Epithelial cell of esophagus (primary cell): ENCODE measurements around the gene MAP3K2.
A peak's percentile ranks its signal among the peaks of the same experiment; 100 is the strongest.

Source experiments
- DNase-seq: peaks from one replicate; pipeline ENCODE4 v3.0.0; 2010; ENCODE audit warnings: low read depth
- H3K4me3 ChIP-seq: 2 replicates; pipeline ENCODE4 v1.5.1; 2011; ENCODE audit warnings: mild to moderate bottlenecking, low read length, control low read depth
- TF ChIP-seq, protein P1 (sequence below): IDR thresholded peaks from 2 replicates; pipeline ENCODE4 v1.5.1; 2011; ENCODE audit warnings: low read depth, mild to moderate bottlenecking, low read length, control low read depth, inconsistent platforms; ENCODE audit not compliant: insufficient read depth; ENCODE audit errors: missing control alignments

Gene MAP3K2

DNA sequence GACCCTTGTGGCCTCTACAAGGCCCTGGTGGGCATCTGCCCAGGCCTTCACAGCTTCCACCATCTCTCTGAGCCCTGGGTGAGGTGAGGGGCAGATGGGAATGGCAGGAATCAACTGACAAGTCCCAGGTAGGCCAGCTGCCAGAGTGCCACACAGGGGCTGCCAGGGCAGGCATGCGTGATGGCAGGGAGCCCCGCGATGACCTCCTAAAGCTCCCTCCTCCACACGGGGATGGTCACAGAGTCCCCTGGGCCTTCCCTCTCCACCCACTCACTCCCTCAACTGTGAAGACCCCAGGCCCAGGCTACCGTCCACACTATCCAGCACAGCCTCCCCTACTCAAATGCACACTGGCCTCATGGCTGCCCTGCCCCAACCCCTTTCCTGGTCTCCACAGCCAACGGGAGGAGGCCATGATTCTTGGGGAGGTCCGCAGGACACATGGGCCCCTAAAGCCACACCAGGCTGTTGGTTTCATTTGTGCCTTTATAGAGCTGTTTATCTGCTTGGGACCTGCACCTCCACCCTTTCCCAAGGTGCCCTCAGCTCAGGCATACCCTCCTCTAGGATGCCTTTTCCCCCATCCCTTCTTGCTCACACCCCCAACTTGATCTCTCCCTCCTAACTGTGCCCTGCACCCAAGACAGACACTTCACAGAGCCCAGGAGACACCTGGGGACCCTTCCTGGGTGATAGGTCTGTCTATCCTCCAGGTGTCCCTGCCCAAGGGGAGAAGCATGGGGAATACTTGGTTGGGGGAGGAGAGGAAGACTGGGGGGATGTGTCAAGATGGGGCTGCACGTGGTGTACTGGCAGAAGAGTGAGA, 32.5 kb upstream of the MAP3K2 start:
- TF ChIP-seq, protein P1, sequence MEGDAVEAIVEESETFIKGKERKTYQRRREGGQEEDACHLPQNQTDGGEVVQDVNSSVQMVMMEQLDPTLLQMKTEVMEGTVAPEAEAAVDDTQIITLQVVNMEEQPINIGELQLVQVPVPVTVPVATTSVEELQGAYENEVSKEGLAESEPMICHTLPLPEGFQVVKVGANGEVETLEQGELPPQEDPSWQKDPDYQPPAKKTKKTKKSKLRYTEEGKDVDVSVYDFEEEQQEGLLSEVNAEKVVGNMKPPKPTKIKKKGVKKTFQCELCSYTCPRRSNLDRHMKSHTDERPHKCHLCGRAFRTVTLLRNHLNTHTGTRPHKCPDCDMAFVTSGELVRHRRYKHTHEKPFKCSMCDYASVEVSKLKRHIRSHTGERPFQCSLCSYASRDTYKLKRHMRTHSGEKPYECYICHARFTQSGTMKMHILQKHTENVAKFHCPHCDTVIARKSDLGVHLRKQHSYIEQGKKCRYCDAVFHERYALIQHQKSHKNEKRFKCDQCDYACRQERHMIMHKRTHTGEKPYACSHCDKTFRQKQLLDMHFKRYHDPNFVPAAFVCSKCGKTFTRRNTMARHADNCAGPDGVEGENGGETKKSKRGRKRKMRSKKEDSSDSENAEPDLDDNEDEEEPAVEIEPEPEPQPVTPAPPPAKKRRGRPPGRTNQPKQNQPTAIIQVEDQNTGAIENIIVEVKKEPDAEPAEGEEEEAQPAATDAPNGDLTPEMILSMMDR, result no peak

DNA sequence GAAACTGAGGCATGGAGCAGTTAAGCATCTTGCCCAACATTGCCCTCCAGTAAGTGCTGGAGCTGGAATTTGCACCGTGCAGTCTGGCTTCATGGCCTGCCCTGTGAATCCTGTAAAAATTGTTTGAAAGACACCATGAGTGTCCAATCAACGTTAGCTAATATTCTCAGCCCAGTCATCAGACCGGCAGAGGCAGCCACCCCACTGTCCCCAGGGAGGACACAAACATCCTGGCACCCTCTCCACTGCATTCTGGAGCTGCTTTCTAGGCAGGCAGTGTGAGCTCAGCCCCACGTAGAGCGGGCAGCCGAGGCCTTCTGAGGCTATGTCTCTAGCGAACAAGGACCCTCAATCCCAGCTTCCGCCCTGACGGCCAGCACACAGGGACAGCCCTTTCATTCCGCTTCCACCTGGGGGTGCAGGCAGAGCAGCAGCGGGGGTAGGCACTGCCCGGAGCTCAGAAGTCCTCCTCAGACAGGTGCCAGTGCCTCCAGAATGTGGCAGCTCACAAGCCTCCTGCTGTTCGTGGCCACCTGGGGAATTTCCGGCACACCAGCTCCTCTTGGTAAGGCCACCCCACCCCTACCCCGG, 31.8 kb upstream of the MAP3K2 start:
- H3K4me3 ChIP-seq, result no peak overlapping the region
- DNase-seq, result no peak
- TF ChIP-seq, protein P1, result no peak

More for the DNA sequence above, 32.5 kb upstream of the MAP3K2 start:
- no peak overlapping the region for H3K4me3 ChIP-seq
- DNase-seq, result no peak

DNA sequence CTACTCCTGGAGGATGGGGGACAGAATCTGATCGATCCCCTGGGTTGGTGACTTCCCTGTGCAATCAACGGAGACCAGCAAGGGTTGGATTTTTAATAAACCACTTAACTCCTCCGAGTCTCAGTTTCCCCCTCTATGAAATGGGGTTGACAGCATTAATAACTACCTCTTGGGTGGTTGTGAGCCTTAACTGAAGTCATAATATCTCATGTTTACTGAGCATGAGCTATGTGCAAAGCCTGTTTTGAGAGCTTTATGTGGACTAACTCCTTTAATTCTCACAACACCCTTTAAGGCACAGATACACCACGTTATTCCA, 31.3 kb upstream of the MAP3K2 start:
- no peak overlapping the region for H3K4me3 ChIP-seq
- no peak for DNase-seq
- TF ChIP-seq, protein P1, result no peak

DNA sequence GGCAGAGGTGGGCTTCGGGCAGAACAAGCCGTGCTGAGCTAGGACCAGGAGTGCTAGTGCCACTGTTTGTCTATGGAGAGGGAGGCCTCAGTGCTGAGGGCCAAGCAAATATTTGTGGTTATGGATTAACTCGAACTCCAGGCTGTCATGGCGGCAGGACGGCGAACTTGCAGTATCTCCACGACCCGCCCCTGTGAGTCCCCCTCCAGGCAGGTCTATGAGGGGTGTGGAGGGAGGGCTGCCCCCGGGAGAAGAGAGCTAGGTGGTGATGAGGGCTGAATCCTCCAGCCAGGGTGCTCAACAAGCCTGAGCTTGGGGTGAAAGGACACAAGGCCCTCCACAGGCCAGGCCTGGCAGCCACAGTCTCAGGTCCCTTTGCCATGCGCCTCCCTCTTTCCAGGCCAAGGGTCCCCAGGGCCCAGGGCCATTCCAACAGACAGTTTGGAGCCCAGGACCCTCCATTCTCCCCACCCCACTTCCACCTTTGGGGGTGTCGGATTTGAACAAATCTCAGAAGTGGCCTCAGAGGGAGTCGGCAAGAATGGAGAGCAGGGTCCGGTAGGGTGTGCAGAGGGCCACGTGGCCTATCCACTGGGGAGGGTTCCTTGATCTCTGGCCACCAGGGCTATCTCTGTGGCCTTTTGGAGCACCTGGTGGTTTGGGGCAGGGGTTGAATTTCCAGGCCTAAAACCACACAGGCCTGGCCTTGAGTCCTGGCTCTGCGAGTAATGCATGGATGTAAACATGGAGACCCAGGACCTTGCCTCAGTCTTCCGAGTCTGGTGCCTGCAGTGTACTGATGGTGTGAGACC, 30.7 kb upstream of the MAP3K2 start, which contains the start of gene PROC:
PROC (plus strand) TSS at position 128 of the 812 bp plus-strand sequence. CDS start 1,516 bp downstream, outside the sequence.
- H3K4me3 ChIP-seq, result no peak within 1 kb of the TSS
- TF ChIP-seq, protein P1, result no peak
- no peak for DNase-seq

DNA sequence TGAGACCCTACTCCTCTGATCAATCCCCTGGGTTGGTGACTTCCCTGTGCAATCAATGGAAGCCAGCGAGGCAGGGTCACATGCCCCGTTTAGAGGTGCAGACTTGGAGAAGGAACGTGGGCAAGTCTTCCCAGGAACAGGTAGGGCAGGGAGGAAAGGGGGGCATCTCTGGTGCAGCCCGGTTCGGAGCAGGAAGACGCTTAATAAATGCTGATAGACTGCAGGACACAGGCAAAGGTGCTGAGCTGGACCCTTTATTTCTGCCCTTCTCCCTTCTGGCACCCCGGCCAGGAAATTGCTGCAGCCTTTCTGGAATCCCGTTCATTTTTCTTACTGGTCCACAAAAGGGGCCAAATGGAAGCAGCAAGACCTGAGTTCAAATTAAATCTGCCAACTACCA, 29.6 kb upstream of the MAP3K2 start:
- TF ChIP-seq, protein P1, result no peak
- DNase-seq, result no peak
- H3K4me3 ChIP-seq, result no peak overlapping the region

DNA sequence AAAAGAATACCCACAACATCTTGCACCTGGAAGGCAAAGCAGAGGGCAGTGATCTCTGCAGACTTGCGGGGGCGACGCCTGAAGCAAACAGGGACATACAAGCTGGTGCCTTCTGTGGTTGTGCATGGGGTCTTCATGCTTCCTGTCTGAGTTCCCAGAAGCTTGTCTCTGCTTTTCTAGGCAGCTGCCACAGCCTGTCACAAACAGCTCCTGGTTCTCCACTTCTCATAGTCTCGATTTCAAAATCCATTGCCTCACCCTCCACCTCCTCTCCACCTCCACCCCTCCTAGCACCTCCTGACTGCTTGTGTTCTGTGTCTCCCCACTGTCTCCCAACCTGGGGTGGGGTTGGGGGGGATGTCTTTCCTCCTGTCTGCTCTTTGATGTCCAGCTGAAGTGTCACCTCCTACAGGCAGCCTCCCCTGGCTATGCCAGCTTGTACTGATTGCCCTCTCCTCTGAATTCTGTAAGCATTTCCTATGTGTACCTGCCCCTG, 28.8 kb upstream of the MAP3K2 start:
- DNase-seq, result peak; percentile 63
- TF ChIP-seq, protein P1, result no peak
- peak overlapping the region; percentile 41 for H3K4me3 ChIP-seq
